HG03196 (cell line): ENCODE results near the gene PREP.

ENCODE experiments used
- ATAC-seq: cut with Tn5 transposase; IDR thresholded peaks from one replicate; pipeline ENCODE4 v1.9.1; 2021; ENCODE audit not compliant: unreplicated experiment

The PREP gene

GRCh38 chr6:105397987-105398386 is 4.9 kb downstream of the PREP start:
- ATAC-seq: no peak

GRCh38 chr6:105391705-105392104 is 11.2 kb downstream of the PREP start:
- no peak for ATAC-seq

DNA sequence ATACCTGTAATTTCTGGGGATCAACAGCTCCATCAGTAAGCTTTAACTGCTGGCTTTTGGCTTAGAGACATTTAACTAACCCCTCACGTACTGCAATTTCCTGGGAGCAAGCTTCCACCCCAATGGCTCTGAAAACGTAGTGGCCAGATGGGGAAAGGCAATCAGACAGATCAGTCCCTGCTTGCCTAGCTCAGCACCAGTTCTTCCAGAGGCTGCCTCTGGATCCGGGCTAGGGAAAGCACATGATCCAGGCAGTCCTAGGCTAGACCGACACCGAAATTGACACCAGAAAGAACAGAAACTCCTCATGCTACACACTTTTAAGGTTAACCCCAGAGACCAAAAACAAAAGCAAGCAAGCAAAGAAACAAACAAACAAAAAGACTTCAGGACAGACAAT is 13.3 kb downstream of the PREP start:
- no peak for ATAC-seq

DNA sequence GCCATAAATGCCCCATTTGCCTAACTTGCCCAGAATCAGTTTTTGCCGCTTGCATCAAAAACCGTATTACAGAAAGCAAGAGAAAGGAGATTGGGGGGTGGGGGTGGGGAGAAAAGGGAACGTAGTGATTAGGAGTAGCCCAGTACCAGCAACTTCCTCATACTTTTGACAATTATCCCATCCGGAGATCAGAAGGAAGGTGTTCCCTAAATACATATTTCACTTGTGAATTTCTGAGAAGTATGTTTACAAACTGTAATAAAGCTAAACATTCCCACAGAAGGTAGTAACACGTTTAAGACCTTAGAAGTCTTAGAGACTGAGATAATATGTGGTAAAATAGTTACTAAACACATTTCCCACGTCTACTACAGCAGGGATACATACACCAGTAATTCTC is 14.5 kb downstream of the PREP start:
- no peak for ATAC-seq

GRCh38 chr6:105384004-105384403 is 18.9 kb downstream of the PREP start:
- no peak for ATAC-seq

DNA sequence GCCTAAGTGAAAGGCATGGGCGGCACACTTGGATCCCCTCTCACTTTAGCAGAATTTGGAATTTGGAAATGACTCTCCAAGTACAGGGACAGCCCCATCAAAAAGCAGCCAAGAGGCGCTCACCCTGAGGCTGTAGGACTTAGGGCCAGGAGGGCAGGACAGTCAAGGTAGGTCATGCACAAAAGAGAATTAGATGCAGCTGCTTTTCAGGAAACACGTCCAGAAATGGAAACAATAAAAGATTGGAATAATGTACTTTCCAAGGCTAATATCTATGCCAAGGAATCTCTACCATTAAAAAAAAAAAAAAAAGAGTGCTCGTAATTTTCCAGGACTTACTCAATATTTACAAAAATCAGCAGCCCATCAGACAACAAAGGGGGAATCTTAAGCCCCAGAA is 19.9 kb downstream of the PREP start:
- no peak for ATAC-seq

DNA sequence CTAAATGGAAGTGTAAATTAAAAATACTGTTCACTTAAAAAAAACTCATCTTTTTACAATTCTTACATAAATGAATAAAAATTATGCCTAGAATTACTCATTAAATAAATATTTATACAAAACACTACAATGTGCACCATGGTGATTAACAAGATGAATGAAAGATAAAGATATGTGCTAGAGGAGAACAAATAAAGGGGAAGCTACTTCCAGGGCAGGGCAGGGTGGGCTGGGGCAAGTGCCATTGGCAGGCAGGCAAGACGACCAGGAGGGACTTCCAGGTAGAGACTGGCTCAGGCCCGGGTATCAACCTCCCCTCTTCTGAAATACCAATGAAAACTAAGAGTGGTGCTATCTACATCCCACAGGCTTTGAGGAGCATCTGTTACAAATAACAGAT is 20.4 kb downstream of the PREP start:
- ATAC-seq: no peak

DNA sequence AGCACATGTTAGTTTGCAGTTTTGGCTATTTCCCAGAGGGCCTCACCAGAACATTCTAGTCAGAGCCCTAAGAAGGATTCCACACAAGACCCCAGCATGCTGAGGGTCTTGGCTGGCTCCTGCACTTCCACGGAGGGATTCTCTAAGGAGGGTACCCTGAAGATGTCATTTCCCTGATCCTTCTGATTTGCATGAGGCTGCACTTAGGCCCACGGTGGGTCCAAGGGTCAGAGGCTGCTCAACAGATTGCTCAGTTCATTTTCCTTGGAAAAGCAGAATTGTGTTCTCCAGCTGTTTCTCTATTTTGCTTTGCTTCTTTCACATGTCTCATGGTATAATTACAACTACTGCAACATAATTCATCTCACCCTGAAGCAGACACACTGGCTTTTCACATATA is 22.2 kb downstream of the PREP start:
- no peak for ATAC-seq

- ATAC-seq: no peak
These were observed 27.1 kb downstream of the PREP start for GRCh38 chr6:105375797-105376196.

- ATAC-seq: no peak
These were observed 28.9 kb downstream of the PREP start for GRCh38 chr6:105374010-105374420.

DNA sequence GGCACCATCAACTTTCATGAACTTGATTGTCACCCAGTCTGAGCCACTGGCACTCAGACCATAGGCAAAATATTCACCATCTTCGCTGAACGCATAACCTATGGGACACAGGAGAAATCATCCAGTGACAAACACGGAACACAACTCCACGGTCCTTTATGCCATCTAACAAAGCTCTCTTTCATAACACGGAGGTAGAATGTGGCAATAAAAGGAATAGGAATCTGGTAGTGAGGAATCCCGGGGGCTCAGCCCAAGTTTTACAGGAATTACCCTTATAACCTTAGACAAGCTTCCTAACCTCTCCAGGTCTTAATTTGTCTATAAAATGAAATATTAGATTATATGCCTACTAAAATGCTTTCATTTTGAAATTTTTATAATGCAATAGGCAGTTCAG is 29.4 kb downstream of the PREP start:
- ATAC-seq: no peak

GRCh38 chr6:105372849-105373182 is 30.1 kb downstream of the PREP start:
- ATAC-seq: no peak

DNA sequence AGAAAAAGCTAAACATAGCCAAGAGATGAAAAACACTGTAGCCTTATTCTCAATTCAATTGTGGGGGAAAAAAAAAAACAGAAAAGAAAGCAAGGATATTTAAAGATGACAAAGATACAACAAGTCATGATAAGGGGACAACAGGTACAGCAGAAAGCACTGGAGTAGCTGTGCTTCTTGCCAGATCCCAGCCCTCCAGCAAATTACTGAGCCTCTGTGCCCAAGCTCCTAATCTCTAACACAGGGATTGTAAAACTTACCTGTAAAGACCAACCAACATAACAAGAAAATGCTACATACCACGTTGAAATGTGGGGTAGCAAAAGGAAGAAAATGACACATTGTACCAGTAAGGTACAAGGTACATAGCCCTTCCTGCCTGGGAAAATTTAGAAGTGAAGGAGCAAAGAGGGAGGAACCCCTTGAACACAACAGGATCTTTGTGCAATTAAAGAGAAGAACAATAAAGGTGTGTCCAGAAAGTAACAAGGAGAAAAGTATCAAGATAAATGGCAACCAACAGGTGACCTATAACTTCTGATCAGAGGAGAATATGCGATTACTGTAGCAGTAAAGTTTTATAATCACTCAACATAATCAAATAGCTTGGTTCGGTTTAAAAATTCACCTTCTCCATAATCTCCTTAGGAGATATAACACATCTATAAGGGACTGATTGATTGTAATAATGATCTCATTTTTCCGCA is 30.6 kb downstream of the PREP start:
- no peak for ATAC-seq

DNA sequence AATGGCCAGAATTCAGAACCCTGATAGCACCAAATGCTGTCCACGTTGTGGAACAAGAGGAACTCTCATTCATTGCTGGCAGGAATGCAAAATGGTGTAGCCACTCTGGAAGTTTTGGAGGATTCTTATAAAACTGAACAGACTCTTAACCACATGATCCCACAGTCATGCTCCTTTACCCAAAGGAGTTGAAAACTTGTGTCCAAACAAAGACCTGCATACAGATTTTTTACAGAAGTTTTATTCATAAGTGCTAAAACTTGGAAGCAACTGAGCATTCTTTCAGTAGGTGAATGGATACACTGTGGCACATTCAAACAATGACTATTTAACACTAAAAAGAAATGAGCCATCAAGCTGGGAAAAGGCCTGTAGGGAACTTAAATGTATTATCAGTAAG is 32.5 kb downstream of the PREP start:
- no peak for ATAC-seq

DNA sequence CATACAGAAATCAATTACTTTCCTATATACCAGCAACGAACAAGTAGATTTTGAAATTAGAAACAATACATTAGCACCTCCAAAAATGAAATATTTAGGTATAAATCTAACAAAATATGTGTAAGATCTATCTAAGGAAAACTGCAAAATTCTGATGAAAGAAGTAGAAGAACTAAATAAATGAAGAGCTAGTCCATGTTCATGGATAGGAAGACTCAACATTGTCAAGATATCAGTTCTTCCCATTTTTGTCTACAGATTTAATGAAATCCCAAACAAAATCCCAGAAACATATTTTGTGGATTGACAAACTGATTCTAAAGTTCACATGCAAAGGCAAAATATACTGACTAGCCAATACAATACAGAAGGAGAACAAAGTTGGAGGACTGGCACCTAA is 33.7 kb downstream of the PREP start:
- ATAC-seq: no peak

GRCh38 chr6:105364243-105364642 is 38.6 kb downstream of the PREP start:
- ATAC-seq: no peak

DNA sequence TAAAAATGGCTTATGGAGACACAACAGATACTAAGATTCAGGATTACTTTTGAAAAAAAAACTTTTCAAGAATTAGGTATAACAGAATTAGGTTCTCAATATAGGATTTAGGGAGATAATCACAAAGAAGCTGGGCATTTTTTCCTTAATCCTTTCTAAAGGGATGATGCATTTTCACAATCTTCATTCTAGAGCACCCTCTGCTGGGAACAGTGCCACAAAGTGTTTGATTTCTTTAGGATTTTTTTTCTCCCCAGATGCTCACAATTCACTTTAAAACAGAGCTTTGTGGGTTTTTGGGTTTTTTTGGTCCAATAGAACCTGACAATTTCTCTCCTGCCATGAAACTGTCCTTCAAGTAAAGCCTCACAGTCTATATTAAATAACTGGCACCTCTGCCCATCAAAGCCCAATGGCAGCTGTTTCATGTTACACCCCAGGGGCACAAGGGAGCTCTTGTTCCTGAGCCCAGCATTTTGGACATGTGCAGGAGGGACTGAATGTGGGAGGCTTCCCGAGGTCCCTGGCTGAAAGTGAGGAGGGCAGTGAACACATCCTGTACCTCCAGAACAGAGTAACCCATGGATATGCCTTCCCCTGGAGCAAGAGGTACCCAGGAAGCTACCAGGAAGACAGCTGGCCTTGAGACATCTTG is 39.7 kb downstream of the PREP start:
- ATAC-seq: no peak

DNA sequence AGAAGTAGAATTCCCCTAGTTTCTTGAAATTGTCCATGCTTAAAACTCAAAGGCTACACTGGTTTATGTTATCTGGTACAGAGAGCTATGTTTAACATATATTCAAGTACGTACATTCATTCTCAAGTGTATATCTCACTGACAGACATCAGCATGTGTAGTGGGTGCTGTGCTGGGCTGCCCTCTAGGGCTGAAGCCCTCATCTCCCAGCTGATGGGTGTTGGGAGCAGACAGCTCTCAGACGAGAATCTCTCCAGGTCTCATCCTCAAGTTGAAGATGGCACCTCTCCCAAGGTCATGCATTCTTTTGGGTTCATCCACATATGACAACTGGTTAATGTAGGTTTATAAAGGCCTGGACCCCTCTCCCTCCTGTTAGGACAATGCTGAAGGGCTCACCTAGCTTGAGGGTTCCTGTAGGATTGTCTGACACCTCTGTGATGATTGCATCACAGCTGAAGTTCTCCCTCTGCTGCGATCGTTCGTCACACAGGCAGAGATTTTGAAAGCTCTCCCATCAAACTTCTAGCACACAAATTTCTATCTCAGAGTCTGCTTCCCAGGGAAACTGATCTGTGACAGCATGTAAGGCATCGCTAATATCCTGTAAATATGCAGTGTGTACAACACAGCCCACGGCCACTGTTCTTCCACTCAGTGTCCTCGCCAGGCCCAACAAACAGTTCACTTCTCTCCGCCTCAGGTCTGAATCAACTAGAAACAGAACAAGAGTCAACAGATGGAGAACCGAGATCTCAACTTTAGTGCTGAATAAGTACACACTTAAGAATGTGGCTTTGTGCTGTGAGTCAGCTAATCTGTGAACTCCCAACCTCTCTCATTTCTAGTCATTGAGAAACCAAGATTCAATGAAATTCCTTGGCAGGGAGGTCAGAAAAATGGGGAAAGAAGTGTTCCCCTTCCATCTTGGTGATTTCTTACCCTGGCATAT is 43.2 kb downstream of the PREP start:
- ATAC-seq: no peak

- ATAC-seq: no peak
These were observed 45.7 kb downstream of the PREP start for GRCh38 chr6:105357165-105357564.

DNA sequence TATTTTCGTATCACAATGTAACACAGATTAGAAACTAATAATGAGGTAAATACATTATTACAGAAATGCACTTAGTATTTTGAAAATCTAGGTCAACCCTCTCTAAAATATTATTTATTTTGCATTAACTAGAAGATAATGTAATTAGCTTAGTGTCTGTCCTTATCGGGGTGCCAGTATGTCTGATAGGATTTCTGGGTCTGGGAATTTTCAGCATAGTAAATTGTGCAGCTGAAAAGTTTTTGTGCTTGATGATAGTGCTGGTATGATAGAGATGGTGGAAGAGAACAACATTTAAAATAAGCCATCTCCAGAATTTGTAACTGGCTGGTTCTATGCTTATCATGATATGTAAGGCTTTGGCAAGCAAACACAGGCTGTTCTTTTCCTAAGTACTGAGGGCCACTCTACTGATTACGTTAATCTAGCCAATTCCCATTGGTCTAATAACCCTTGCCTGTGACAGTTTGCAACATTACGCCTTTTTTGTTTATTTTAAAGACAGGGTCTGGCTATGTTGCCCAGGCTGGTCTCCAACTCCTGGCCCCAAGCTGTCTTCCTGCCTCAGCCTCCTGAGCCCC is 50.8 kb downstream of the PREP start:
- no peak for ATAC-seq

DNA sequence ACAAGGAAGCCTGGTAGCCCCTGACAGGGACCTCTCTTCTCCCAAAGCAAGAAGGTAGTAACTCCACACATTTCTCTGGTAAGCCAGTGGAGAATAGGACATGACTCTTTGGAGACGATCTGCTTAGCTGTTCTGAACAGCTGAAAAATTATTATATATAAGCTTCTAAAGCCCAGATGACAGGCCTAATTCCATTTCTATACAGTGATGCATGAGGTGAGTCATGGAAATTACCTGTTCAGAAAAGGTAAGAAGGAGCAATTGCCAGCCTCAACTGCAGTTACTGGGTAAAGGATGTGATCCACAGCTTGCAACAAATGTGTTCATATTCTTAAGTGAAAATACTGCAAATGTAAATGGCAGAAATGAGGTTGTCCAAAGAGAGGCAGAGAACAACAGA is 54.0 kb downstream of the PREP start:
- no peak for ATAC-seq

DNA sequence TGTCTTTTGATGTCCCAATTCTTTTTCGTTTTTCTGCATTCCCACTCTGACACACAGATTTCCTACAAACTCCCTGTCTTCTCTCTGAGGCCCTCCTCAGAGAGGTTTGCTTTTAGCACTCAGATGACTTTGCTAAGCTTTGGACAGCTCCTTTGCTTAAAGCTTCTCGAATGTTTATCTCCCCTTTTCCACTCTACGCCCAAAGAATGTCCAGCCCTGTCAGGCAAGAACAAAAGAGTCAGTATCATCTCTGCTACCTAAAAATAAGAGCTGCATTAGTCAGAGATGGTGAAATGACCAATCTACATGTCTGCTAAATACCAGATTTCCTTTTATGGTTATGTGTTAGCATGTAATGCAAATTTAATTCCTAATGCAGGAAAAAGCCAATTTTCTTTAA is 56.8 kb downstream of the PREP start:
- ATAC-seq: no peak
